HCT116 (cell line): ENCODE measurements around the gene PRCD. TPM values are rescaled to one million over a fixed set of nuclear protein-coding genes. Genes with fewer than 3 reads are reported as not detected.

Source experiments
- ATAC-seq: fragments of 200-7000 bp; cut with Tn5 transposase; 2 replicates; pipeline ENCODE4 v1.9.1; 2020; ENCODE audit warnings: mild to moderate bottlenecking, moderate library complexity
- BruUV-seq: library from RNA; stranded (reverse); fragments of 400-500 nt; replicated peaks from 2 replicates; lab custom pipeline; 2021; lab: Mats Ljungman, UMichigan
- CTCF ChIA-PET: fragments of 300-600 bp; sonication (Branson Sonifier 250); formaldehyde crosslinking; loops from one replicate; lab custom pipeline; 2021; ENCODE audit warnings: antibody characterized with exemption; lab: Charles Lee
- POLR2A ChIA-PET: fragments of 300-600, 350-600 bp; sonication (Branson Sonifier 250); formaldehyde crosslinking; loops from one replicate; lab custom pipeline; 2021; ENCODE audit warnings: antibody characterized with exemption; lab: Charles Lee
- RAD21 ChIA-PET, 2 experiments: fragments of 300-600 bp; sonication (Branson Sonifier 250); formaldehyde crosslinking; loops; one replicate each; lab custom pipeline; 2023; ENCODE audit warnings: low total read pairs in 2 of 2; ENCODE audit not compliant: uncharacterized antibody in 2 of 2, unreplicated experiment in 2 of 2, low non-redundant PET in 1 of 2; lab: Charles Lee
- DNase-seq: peaks from one replicate; pipeline ENCODE4 v3.0.0-alpha.2; 2010; ENCODE audit warnings: low read depth, low spot score
- H2AFZ ChIP-seq: fragments of 200-600 bp; shearing (Covaris generic), sonication (generic); 2 replicates; pipeline ENCODE4 v1.6.1; 2017; ENCODE audit warnings: low read depth, mixed run types, mixed read lengths, antibody characterized with exemption, low read length; ENCODE audit not compliant: poor library complexity, severe bottlenecking
- H3K27ac ChIP-seq: 2 replicates; pipeline ENCODE4 v1.5.1; 2012; ENCODE audit warnings: low read depth, low read length
- H3K27me3 ChIP-seq: fragments of 200-600 bp; sonication (generic); 2 replicates; pipeline ENCODE4 v1.6.1; 2016; ENCODE audit warnings: mixed run types, low read length, mixed read lengths; ENCODE audit not compliant: insufficient read depth
- H3K36me3 ChIP-seq, 2 experiments: fragments of 200-500 bp in 1 of 2; fragments of 200-600 bp in 1 of 2; sonication (Bioruptor generic) in 1 of 2; sonication (generic) in 1 of 2; 2 replicates each; pipeline versions ENCODE4 v1.5.1 to v1.6.1; 2014 to 2016; ENCODE audit warnings: low read length in 2 of 2, inconsistent platforms in 1 of 2, mixed read lengths in 1 of 2, mixed run types in 1 of 2; ENCODE audit not compliant: insufficient read depth in 2 of 2, control insufficient read depth in 1 of 2
- H3K4me1 ChIP-seq, 2 experiments: fragments of 200-600 bp in 1 of 2; sonication (generic) in 1 of 2; 2 replicates each; pipeline versions ENCODE4 v1.5.1 to v1.6.1; 2012 to 2017; ENCODE audit warnings: low read length in 2 of 2, inconsistent platforms in 1 of 2, mild to moderate bottlenecking in 1 of 2, mixed read lengths in 1 of 2, mixed run types in 1 of 2, moderate library complexity in 1 of 2; ENCODE audit not compliant: insufficient read depth in 2 of 2, control insufficient read depth in 1 of 2
- H3K4me2 ChIP-seq: fragments of 200-600 bp; sonication (generic); 2 replicates; pipeline ENCODE4 v1.6.1; 2017; ENCODE audit warnings: mixed run types, low read length, mixed read lengths
- H3K4me3 ChIP-seq, 2 experiments: fragments of 200-600 bp in 1 of 2; sonication (generic) in 1 of 2; replicated peaks in 1 of 2; 2 replicates each; pipeline ENCODE4 v1.5.1; 2011 to 2016; ENCODE audit warnings: low read length in 2 of 2, control low read depth in 1 of 2, low read depth in 1 of 2, mild to moderate bottlenecking in 1 of 2, mixed read lengths in 1 of 2, mixed run types in 1 of 2
- H3K79me2 ChIP-seq: fragments of 200-600 bp; sonication (generic); 2 replicates; pipeline ENCODE4 v1.6.1; 2017; ENCODE audit warnings: mild to moderate bottlenecking, mixed run types, low read length, moderate library complexity, mixed read lengths; ENCODE audit not compliant: insufficient read depth
- H3K9ac ChIP-seq: fragments of 200-600 bp; sonication (generic); 2 replicates; pipeline ENCODE4 v1.6.1; 2016; ENCODE audit warnings: low read length, mixed read lengths
- H3K9me2 ChIP-seq: fragments of 200-600 bp; sonication (generic), shearing (Covaris generic); 2 replicates; pipeline ENCODE4 v1.6.1; 2017; ENCODE audit warnings: mixed run types, mild to moderate bottlenecking, moderate library complexity; ENCODE audit not compliant: insufficient read depth
- H3K9me3 ChIP-seq, 2 experiments: fragments of 200-500 bp in 1 of 2; fragments of 200-600 bp in 1 of 2; sonication (Bioruptor generic) in 1 of 2; sonication (generic) in 1 of 2; 2 replicates each; pipeline ENCODE4 v1.6.1; 2014 to 2017; ENCODE audit warnings: low read length in 2 of 2, mixed read lengths in 2 of 2, inconsistent platforms in 1 of 2, low read depth in 1 of 2, mild to moderate bottlenecking in 1 of 2, mixed run types in 1 of 2, moderate library complexity in 1 of 2; ENCODE audit not compliant: control insufficient read depth in 1 of 2, insufficient read depth in 1 of 2
- H4K20me1 ChIP-seq: fragments of 200-600 bp; sonication (generic), shearing (Covaris generic); 2 replicates; pipeline ENCODE4 v1.6.1; 2017; ENCODE audit warnings: mixed run types, mild to moderate bottlenecking, moderate library complexity; ENCODE audit not compliant: insufficient read depth
- CTCF ChIP-seq, 3 experiments: fragments of 200-600 bp in 1 of 3; sonication (generic) in 1 of 3; IDR thresholded peaks in 2 of 3; conservative IDR thresholded peaks in 1 of 3; 2 replicates each; pipeline ENCODE4 v1.5.1; 2012 to 2017; ENCODE audit warnings: low read depth in 2 of 3, low read length in 2 of 3, antibody characterized with exemption in 1 of 3, borderline replicate concordance in 1 of 3, control low read depth in 1 of 3, mild to moderate bottlenecking in 1 of 3, mixed read lengths in 1 of 3, mixed run types in 1 of 3, moderate library complexity in 1 of 3; ENCODE audit not compliant: insufficient read depth in 1 of 3
- EGR1 ChIP-seq: IDR thresholded peaks from 2 replicates; pipeline ENCODE4 v1.6.1; 2012; ENCODE audit warnings: low read depth
- EZH2 ChIP-seq: fragments of 200-600 bp; sonication (generic); IDR thresholded peaks from 2 replicates; pipeline ENCODE4 v1.6.1; 2017; ENCODE audit warnings: antibody characterized with exemption, mixed run types
- EZH2phosphoT487 ChIP-seq: fragments of 200-600 bp; IDR thresholded peaks from 2 replicates; pipeline ENCODE4 v1.6.1; 2018; ENCODE audit warnings: antibody characterized with exemption, borderline replicate concordance
- FOSL1 ChIP-seq: IDR thresholded peaks from 2 replicates; pipeline ENCODE4 v1.6.1; 2012; ENCODE audit warnings: low read depth
- JUND ChIP-seq: IDR thresholded peaks from 2 replicates; pipeline ENCODE4 v1.6.1; 2012
- MAX ChIP-seq: IDR thresholded peaks from 2 replicates; pipeline ENCODE4 v1.6.1; 2012
- POLR2A ChIP-seq: IDR thresholded peaks from 2 replicates; pipeline ENCODE4 v1.7.0; 2011; ENCODE audit warnings: borderline replicate concordance; ENCODE audit not compliant: insufficient read depth, insufficient read length; ENCODE audit errors: extremely low read depth
- RAD21 ChIP-seq: IDR thresholded peaks from 2 replicates; pipeline ENCODE4 v1.6.1; 2012; ENCODE audit warnings: low read depth, mild to moderate bottlenecking
- REST ChIP-seq: IDR thresholded peaks from 2 replicates; pipeline ENCODE4 v1.6.1; 2012; ENCODE audit warnings: low read depth
- SIN3A ChIP-seq: IDR thresholded peaks from 2 replicates; pipeline ENCODE4 v1.6.1; 2012; ENCODE audit warnings: low read depth
- SP1 ChIP-seq: IDR thresholded peaks from 2 replicates; pipeline ENCODE4 v1.6.1; 2012; ENCODE audit warnings: low read depth
- SRF ChIP-seq: IDR thresholded peaks from 2 replicates; pipeline ENCODE4 v1.6.1; 2012; ENCODE audit warnings: low read depth
- YY1 ChIP-seq: IDR thresholded peaks from 2 replicates; pipeline ENCODE4 v1.6.1; 2011; ENCODE audit warnings: low read length, low read depth, moderate library complexity, mild to moderate bottlenecking; ENCODE audit not compliant: insufficient replicate concordance; ENCODE audit errors: extremely low read depth
- ZBTB33 ChIP-seq: IDR thresholded peaks from 2 replicates; pipeline ENCODE4 v1.6.1; 2011; ENCODE audit warnings: mild to moderate bottlenecking, low read length, moderate library complexity; ENCODE audit not compliant: insufficient replicate concordance; ENCODE audit errors: extremely low read depth
- ZFX ChIP-seq: fragments of 450-650 bp; IDR thresholded peaks from 2 replicates; pipeline ENCODE4 v1.6.1; 2017
- ZNF274 ChIP-seq: fragments of 200-500 bp; sonication (Bioruptor generic); IDR thresholded peaks from 2 replicates; pipeline ENCODE4 v1.6.1; 2014; ENCODE audit warnings: mild to moderate bottlenecking, low read depth, low read length, inconsistent platforms
- intact Hi-C: fragments of 100-400 bp; cut with micrococcal nuclease; formaldehyde crosslinking; loops from 2 replicates; pipeline ENCODE4 v1.10.0; 2022
- total RNA-seq: library from RNA; stranded (reverse); gene quantifications from one replicate; pipeline ENCODE4 v1.2.1, GENCODE V29; 2021; ENCODE audit not compliant: unreplicated experiment

PRCD gene
- total RNA-seq, 1 experiment from 2014 or later, result not detected

- H3K9me3 ChIP-seq, result no peaks in the 10 kb centered on the region
- ATAC-seq (no peak), DNase-seq (no peak)
- intact Hi-C loops, result loop anchor here (1.0 to 5.0 kb wide), 3 partner anchors 16 to 198 kb away; no protein-coding TSS in a partner anchor
- peak overlapping the region; percentile 96 for H3K27ac ChIP-seq
- ChIA-PET RAD21 (no interaction called here), POLR2A (interaction anchor here (1.8 kb wide), 1 partner anchor 10 kb away, joined by 7 read pairs; no protein-coding TSS in a partner anchor), CTCF (interaction anchor here (2.2 kb wide), 1 partner anchor 42 kb away, joined by 12 read pairs; no protein-coding TSS in a partner anchor)
- H4K20me1 ChIP-seq, result peaks cover 5% of the 10 kb centered on the region; the same call in 1 of the 2 replicates
- H3K9me2 ChIP-seq, result no peaks in the 10 kb centered on the region
- H3K9ac ChIP-seq, result peak overlapping the region; percentile 82
- TF ChIP-seq CTCF (IDR thresholded peaks at IDR 0.05 in 2 of 3, conservative IDR thresholded peaks at IDR 0.05 in 1 of 3; ENCODE audit: borderline replicate concordance in 1 of 3, insufficient read depth in 1 of 3, low read depth in 2 of 3, low read length in 2 of 3) (no peak), POLR2A (no peak), ZBTB33 (no peak), RAD21 (no peak), YY1 (no peak), ZNF274 (no peak), EGR1 (no peak), SRF (no peak), MAX (no peak), EZH2 (no peak), JUND (no peak), REST (no peak), SP1 (no peak), EZH2phosphoT487 (no peak), FOSL1 (no peak), ZFX (no peak), SIN3A (no peak)
- TF ChIP-seq, all 23 proteins: peak for 0
- Histone ChIP-seq H3K4me2 (peak overlapping the region; percentile 97), H3K4me3 (peak overlapping the region; percentile 92 to 100), H3K4me1 (peaks cover 32 to 39% of the 10 kb centered on the region in 2 experiments), H3K27me3 (no peaks in the 10 kb centered on the region), H3K79me2 (peaks cover 53% of the 10 kb centered on the region), H3K36me3 (no peaks in the 10 kb centered on the region; a peak in 1 of 4 replicates), H2AFZ (no peak overlapping the region)
- no TSS peak for BruUV-seq
Observed at GRCh38 chr17:76500747-76501017, 39.2 kb upstream of the PRCD start.
